Measurements from ENCODE around the gene XPNPEP3.
"Not testable (repeated sequence)": the region's sequence is repeated elsewhere in the genome, so short reads cannot be mapped to it uniquely, and the experiment has no call there.

Gene XPNPEP3

GRCh38 chr22:40857309-40857855 lies 434 bp downstream of the XPNPEP3 start:
- DNase-seq, result no peak

- DNase-seq, result no peak
Observed at GRCh38 chr22:40862013-40862412, 5.1 kb downstream of the XPNPEP3 start, which contains the start of gene DNAJB7. Gene DNAJB7, minus strand, starts transcription at chr22:40862113. Its CDS starts 119 bp downstream, at chr22:40861994.

- no peak for DNase-seq
Observed at GRCh38 chr22:40862537-40862936, 5.6 kb downstream of the XPNPEP3 start.

GRCh38 chr22:40867109-40867508 lies 10.2 kb downstream of the XPNPEP3 start:
- DNase-seq, result no peak

- DNase-seq, result not testable (repeated sequence)
Observed at GRCh38 chr22:40868379-40868778, 11.4 kb downstream of the XPNPEP3 start.

GRCh38 chr22:40874016-40874415 lies 17.1 kb downstream of the XPNPEP3 start:
- DNase-seq, result no peak

- DNase-seq, result no peak
Observed at GRCh38 chr22:40875111-40875510, 18.2 kb downstream of the XPNPEP3 start.

- DNase-seq, result no peak
Observed at GRCh38 chr22:40876907-40877306, 20.0 kb downstream of the XPNPEP3 start.

GRCh38 chr22:40877488-40877887 lies 20.5 kb downstream of the XPNPEP3 start:
- no peak for DNase-seq

GRCh38 chr22:40878922-40879321 lies 22.0 kb downstream of the XPNPEP3 start:
- DNase-seq, result no peak

- DNase-seq, result no peak
Observed at GRCh38 chr22:40889116-40889515, 32.2 kb downstream of the XPNPEP3 start.

- DNase-seq, result peak; percentile 42
Observed at GRCh38 chr22:40890881-40891280, 33.9 kb downstream of the XPNPEP3 start.

- no peak for DNase-seq
Observed at GRCh38 chr22:40894417-40894816, 37.5 kb downstream of the XPNPEP3 start.

- DNase-seq, result peak; percentile 69
Observed at GRCh38 chr22:40898850-40899357, 42.0 kb downstream of the XPNPEP3 start.

GRCh38 chr22:40904101-40904500 lies 47.2 kb downstream of the XPNPEP3 start:
- no peak for DNase-seq

- no peak for DNase-seq
Observed at GRCh38 chr22:40908895-40909294, 51.9 kb downstream of the XPNPEP3 start.

GRCh38 chr22:40911772-40912171 lies 54.8 kb downstream of the XPNPEP3 start:
- peak; percentile 6 for DNase-seq

- not testable (repeated sequence) for DNase-seq
Observed at GRCh38 chr22:40912987-40913386, 56.0 kb downstream of the XPNPEP3 start.

- DNase-seq, result no peak
Observed at GRCh38 chr22:40919446-40919845, 62.5 kb downstream of the XPNPEP3 start.

- DNase-seq, result no peak
Observed at GRCh38 chr22:40920526-40920925, 63.6 kb downstream of the XPNPEP3 start.

- DNase-seq, result peak; percentile 57
Observed at GRCh38 chr22:40922484-40923303, 65.7 kb downstream of the XPNPEP3 start.

GRCh38 chr22:40928657-40929056 lies 71.7 kb downstream of the XPNPEP3 start:
- no peak for DNase-seq

- no peak for DNase-seq
Observed at GRCh38 chr22:40932396-40932795, 75.4 kb downstream of the XPNPEP3 start.

GRCh38 chr22:40939202-40939601 lies 82.3 kb downstream of the XPNPEP3 start:
- no peak for DNase-seq
